NCI-H526 treated with DMSO at 0.1 percent for 48 hours (cell line): Measurements from ENCODE around the gene VASP.

Experiments used
- DNase-seq: peaks from one replicate; lab custom pipeline; 2025; lab: John Stamatoyannopoulos, UW

VASP gene

DNA sequence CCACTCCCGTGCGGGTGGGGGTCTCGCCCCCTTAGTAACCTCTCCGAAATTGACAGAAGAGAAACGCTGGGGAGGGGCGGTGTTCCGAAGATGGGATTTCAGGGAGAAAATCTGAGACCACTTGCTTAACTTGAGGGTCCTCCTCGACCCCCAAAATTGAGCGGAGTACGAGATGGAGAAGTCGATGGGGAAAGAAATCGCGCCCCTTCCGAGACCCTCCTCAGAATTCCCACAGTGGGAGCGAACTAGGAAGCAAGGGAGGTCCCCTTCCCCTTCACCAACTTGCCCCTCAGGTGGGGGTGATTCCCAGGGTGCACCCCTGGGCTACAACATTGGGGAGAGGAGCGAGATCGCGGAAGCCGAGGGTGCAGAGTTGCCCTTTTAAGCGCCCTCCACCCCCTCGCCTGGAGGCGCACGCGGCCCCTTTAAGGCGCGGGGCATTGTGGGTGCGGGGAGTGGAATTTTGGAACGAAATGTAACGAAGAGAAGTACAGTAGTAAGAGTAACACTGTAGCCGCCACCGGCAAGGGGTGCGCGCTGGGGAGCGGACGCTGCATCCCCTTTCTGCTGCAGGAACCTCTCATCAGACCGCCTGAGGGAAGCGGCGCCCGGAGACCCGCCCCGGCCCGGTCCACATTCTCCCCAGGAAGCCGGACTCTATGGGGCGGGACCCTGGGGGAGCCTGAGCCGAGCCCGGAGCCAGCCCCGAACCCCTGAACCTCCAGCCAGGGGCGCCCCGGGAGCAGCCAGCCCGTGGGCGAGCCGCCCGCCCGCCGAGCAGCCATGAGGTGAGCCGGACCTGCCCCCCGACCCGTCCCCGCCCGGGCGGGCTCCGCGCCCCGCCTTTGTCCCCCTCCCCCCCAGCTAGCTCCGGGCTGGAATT is at the start of gene VASP:
TSS of gene VASP (plus strand) at position 491 of the 883 bp plus-strand sequence. CDS start at position 784, 293 bp downstream.
- peak; percentile 49 for DNase-seq

DNA sequence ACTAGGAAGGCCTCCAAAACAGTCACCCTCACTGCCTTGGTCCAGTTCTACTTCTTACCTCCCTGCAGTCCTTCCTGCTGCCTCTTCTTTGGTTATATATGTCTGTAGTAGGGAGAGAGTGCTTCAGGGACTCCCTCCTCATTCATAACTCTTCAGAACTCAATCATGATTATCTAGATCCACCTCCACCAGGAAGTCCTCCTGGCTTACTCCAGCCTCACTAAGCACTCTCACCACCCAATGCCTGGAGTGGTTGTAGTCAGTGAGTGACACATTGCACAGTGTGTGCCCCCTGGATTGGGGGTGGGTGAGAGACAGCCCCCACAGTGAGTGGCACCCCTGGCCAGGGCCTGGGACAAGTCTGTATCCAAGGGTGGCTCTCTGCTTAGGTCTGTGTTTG is 49.5 kb upstream of the VASP start:
- DNase-seq, result no peak

DNA sequence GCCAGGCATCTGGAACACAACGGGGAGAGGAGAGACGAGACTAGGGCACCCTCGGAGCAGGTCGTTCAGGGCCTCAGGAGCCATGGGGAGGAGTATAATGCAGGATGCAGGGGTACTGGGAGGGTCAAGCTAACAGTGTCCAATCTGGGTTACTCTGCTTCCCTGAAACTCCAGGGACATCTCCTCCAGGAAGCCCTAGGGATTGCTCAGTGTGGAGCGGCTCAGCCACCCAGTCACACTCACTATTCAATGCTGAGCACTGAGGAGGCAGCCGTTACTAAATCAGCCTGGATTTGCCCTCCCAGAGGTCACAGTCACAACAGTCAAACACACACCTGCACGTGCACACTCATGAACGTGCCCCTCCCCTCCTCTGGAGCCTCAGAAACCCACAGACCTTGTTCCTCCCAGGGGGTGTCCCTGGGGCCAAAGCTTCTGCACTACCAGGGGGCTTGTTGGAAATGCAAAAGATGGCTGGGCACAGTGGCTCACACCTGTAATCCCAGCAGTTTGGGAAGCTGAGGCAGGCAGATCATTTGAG is 46.4 kb upstream of the VASP start:
- no peak for DNase-seq

DNA sequence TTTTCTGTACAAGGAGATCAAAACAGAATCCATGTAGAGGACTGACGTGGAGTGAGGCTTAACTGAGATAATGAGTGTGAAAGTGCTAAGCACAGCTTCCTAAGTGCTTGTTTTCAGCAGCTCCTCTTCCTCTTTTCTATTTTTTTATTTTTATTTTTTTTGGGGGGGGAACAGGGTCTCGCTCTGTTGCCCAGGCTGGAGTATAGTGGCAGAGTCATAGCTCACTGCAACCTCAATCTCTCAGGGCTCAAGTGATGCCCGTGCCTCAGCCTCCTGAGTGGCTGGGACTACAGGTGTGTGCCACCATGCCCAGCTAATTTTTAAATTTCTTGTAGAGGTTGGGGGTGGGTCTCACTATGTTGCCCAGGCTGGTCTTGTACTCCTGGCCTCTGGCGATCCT is 45.1 kb upstream of the VASP start:
- DNase-seq, result no peak

DNA sequence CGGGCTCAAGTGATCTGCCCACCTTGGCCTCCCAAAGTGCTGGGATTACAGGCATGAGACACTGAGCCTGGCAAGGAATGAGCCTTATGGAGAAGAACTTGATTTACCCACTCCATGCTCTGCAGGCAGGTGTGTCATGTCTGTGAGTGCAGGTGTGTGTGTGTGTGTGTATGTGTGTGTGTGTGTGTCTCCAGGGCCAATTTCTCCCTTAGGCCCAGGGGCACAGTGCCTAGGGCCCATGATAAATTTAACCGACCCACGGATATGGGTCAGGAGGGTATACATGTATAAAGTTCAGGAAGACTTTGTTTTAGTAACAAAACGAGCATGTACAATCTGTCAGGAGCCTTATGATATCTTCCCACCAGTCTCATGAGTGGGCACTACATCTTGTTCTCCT is 44.0 kb upstream of the VASP start:
- no peak for DNase-seq

DNA sequence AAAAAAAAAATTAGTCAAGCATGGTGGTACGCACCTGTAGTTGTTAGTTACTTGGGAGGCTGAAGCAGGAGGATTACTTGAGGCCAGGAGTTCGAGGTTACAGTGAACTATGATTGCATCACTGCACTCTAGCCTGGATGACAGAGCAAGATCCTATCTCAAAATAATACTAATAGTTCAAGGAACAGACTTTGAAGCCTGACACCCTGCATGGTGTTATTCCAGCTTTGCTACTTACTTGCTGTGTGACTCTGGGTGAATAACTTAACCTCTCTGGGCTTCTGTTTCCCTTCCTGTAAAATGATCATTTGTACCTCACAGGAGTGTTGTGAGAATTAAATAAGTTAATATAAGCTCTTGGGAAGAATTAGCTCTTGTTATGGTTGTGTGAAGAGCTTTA is 43.0 kb upstream of the VASP start:
- DNase-seq, result no peak

DNA sequence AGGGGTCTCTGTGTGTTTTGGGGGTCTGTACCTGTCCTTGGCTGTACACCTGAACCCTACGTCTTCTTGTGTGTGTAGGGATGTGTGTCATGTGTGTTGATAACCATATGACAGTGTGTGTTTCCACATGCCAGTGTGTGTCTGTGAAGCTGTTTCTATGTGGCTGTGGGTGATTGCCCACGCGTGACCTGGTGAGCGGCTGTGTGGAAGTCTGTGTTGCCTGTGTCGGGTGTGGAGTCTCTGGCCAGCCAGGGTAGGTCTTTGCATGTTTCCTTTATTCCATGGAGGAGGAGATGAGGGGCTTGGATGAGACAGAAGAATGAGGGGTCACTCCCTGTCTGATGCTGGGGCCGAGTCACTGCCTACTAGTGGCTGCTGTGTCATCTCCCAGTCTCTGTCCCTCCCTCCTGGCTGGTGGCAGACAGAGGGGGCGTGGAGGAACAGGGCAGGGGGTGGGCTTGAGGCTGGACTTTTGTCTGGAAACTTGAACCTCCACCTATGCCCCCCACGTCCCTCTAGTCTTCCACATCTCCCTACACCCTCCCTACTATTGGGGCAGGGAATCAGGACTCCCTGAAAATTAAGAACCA is 42.3 kb upstream of the VASP start:
- DNase-seq, result no peak

DNA sequence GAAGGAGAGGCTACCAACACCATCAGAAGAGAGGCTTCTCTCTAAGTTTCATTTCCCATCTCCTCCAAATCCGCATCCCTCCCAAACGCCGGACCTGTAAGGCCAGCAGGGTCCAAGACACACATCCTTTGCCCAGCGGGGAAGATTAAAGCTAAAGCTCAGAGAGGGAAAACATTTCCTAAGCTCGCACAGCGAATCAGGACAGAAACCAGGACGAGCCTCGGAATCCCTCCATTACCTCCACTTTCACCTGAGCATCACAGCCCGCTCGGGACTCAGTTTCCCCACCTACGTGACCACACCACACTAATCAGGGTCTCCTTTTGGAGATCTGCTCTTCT is 40.2 kb upstream of the VASP start:
- DNase-seq, result no peak

DNA sequence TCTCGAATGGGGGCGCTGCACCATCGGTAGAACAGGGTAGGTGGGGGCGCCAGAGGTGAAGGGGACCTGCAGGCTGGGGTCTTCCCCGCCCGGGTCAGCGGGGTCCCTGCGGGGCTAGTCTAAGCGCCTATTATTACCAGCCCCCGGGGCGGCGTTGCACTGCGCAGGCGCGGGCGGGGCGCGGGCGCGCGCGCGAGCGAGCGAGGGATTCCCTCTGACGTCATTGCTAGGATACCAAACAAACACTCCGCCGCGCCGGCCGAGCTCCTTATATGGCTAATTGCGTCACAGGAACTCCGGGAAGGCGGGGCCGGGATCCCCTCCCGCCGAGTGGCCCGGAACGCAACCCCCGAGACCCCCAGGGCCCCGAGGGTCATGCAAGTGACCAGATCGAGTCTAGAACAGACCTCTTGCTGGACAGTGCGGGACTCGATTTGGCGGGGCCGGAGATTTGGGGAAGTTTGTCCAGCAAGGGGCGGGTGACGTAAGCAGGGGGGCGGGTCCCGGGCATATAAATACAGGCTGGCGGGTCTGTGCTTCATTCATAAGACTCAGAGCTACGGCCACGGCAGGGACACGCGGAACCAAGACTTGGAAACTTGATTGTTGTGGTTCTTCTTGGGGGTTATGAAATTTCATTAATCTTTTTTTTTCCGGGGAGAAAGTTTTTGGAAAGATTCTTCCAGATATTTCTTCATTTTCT is 39.7 kb upstream of the VASP start, which contains the start of gene FOSB:
TSS of gene FOSB (plus strand) at position 541 of the 703 bp plus-strand sequence. CDS start 591 bp downstream, outside the sequence.
- DNase-seq, result peak; percentile 82

DNA sequence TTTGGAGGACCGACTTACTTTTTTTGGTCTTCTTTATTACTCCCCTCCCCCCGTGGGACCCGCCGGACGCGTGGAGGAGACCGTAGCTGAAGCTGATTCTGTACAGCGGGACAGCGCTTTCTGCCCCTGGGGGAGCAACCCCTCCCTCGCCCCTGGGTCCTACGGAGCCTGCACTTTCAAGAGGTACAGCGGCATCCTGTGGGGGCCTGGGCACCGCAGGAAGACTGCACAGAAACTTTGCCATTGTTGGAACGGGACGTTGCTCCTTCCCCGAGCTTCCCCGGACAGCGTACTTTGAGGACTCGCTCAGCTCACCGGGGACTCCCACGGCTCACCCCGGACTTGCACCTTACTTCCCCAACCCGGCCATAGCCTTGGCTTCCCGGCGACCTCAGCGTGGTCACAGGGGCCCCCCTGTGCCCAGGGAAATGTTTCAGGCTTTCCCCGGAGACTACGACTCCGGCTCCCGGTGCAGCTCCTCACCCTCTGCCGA is 39.1 kb upstream of the VASP start:
- DNase-seq, result no peak

DNA sequence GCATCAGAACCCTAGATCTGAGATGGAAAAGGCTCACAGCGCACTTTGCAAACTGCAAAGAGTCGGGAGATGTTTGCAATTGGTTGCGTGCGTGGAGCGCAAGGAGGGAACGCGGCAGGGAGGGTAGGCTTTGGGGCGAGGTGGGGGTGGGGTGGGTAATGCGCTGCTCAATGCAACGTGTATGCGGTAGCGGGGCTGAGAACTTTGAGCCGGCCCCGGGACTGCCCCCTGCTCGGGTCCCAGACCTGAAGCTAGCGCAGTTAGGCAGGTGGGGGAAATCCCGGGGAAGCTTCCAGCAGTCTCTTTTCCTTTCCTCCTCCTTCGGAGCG is 38.5 kb upstream of the VASP start:
- no peak for DNase-seq

DNA sequence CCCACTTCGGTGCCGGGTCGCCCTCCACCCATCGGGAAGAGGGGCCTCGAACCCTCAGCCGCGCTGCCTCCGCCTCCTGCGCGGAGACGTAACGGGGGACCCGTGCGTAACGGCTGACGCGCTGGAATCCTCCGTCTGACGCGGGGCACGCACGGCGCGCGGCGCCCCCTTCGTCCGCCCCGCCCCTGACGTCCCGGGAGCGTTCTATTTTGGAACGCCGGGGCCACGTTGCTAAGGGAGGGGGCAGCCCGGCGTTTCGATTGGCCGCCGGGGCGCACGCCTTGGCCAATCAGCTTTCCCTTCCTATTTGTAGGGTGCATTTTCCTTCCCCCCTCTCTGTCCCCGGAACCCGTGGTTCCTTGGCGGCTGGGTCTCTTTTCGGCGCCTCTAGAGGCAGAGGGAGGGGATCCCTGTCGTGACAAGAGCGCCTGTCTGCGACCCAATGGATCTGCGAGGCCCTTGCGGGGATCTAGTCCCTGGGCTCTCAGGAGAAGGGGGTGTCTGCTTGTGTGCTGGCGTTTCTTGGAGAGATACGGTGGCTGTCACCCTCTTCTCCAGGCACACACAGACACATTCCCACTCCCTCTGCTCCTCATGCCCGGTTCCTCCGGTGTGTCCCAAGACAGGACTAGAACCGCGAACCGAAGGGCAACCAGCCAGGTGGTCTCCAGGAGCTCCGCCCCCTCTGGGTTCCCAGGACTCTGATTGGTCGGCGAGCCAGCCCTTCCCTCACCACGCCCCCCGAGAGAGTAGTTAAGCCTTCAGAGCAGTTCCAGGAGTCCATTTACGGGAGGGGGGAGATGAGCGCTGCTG is 37.9 kb upstream of the VASP start:
- DNase-seq, result peak; percentile 84

DNA sequence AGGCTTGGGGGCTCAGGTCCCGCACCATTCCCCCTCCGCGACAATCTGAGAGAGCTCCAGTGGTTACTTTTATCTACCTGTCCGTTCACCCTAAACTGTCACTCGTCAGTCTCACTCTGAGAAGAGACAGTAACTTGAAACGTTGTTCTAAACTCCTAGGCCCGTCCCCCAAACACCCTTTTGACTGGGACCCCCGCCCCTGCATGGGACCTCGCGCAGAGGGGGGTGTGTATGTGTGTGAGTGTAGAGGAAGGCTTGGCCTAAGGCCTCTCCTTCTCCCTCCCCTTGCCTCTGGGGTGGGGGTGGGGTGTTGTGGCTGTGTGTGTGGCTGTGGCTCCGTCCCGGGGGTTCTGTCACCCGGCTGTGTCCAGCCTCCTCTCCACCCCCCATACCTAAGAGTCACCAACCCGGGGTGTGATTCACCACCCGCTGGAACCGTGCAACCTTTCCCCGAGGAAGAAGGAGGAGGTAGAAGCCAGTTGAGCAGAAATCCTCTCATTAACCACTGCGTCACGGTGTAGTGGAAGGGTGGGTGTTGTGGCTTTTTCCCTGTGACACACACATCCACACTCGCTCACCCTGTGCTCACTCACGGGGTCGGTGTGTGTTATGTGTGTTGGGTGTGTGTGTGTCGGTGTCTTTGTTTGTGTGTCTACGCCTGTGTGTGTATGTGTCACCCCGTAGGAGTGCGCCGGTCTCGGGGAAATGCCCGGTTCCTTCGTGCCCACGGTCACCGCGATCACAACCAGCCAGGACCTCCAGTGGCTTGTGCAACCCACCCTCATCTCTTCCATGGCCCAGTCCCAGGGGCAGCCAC is 37.1 kb upstream of the VASP start:
- DNase-seq, result no peak

DNA sequence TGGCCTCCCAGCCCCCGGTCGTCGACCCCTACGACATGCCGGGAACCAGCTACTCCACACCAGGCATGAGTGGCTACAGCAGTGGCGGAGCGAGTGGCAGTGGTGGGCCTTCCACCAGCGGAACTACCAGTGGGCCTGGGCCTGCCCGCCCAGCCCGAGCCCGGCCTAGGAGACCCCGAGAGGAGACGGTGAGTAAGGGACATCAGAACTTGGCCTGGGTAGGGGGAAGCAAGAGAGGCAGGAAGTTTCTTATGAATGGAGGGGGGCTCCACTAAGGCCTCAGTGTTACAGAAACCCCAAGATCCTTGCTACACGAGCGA is 36.6 kb upstream of the VASP start:
- DNase-seq, result no peak

DNA sequence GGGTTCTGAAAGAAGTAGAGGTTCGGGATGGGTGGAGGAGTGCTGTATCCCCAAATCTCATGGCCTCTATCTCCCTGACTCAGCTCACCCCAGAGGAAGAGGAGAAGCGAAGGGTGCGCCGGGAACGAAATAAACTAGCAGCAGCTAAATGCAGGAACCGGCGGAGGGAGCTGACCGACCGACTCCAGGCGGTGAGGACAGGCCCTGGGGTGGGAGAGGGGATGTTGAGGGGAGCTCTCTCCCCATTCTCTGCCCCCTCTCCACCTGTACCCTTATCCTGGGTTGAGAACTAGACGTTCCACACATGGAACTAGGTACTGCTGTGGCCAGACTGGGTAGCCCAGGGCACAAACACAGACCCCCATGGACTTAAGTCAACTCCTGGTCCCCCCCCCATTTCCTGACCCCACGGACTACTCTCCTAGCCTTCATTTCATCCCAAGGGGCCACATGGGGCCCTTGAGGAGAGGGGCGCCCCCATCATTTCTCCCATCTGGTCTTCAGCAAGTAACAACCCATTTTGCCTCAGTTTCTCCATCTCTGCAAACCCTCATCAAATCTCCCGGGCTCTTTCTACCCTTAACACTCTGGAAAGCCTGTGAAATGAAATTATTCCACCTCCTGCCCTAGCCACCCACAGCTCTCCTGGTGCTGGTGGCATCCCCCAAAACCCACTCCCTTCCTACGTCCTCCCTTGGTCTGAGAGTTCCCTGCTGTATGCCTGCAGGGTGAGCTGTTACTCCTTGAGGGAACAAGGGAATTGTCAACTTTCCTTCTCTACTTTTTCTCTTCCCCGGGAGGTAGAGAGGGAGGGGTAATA is 36.0 kb upstream of the VASP start:
- DNase-seq, result no peak

DNA sequence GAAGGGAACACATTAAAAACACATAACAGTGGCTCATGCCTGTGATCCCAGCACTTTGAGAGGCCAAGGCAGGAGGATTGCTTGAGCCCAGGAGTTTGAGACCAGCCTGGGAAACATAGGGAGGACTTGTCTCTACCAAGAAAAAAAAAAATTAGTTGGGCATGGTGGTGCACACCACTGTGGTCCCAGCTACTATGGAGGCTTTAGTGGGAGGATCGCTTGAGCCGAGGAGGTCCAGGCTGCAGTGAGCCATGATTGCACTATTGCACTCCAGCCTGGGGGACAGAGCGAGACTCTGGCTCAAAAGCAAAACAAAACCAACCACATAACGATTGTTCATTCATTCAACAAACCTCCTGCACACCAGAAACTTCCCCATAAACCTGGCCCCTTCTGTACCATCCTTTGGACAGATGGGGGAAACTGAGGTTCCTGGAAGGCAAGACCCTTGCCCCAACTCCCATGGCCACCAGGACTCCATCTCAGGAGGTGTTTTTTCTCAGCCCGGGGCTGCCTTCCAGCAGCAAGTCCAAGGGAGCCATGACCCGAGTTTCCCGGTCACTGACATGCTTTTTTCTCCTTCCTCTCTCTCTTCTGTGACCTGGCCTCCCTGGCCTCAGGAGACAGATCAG is 35.2 kb upstream of the VASP start:
- no peak for DNase-seq

DNA sequence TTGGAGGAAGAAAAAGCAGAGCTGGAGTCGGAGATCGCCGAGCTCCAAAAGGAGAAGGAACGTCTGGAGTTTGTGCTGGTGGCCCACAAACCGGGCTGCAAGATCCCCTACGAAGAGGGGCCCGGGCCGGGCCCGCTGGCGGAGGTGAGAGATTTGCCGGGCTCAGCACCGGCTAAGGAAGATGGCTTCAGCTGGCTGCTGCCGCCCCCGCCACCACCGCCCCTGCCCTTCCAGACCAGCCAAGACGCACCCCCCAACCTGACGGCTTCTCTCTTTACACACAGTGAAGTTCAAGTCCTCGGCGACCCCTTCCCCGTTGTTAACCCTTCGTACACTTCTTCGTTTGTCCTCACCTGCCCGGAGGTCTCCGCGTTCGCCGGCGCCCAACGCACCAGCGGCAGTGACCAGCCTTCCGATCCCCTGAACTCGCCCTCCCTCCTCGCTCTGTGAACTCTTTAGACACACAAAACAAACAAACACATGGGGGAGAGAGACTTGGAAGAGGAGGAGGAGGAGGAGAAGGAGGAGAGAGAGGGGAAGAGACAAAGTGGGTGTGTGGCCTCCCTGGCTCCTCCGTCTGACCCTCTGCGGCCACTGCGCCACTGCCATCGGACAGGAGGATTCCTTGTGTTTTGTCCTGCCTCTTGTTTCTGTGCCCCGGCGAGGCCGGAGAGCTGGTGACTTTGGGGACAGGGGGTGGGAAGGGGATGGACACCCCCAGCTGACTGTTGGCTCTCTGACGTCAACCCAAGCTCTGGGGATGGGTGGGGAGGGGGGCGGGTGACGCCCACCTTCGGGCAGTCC is 34.5 kb upstream of the VASP start:
- no peak for DNase-seq

DNA sequence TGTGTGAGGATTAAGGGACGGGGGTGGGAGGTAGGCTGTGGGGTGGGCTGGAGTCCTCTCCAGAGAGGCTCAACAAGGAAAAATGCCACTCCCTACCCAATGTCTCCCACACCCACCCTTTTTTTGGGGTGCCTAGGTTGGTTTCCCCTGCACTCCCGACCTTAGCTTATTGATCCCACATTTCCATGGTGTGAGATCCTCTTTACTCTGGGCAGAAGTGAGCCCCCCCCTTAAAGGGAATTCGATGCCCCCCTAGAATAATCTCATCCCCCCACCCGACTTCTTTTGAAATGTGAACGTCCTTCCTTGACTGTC is 34.0 kb upstream of the VASP start:
- DNase-seq, result no peak
